Upper lobe of left lung (tissue), 4 donors: ENCODE results near the gene UTS2.

ENCODE experiments used
- CTCF ChIP-seq, 6 experiments: fragments of 450-650 bp in 4 of 6; fragments of 200-600 bp in 2 of 6; sonication (generic) in 2 of 6; IDR thresholded peaks; one replicate each; pipeline ENCODE4 v1.5.1; 2016 to 2019; ENCODE audit warnings: antibody characterized with exemption in 6 of 6
- EP300 ChIP-seq, 4 donors: sonication (generic); formaldehyde crosslinking; IDR thresholded peaks; one replicate each; pipeline ENCODE4 v1.5.1; 2017; ENCODE audit warnings: antibody characterized with exemption in 4 of 4, control low read depth in 2 of 4
- POLR2A ChIP-seq, 4 donors: fragments of 450-650 bp; IDR thresholded peaks; one replicate each; pipeline ENCODE4 v1.5.1; 2016 to 2017; ENCODE audit warnings: antibody characterized with exemption in 4 of 4, mild to moderate bottlenecking in 2 of 4
- POLR2AphosphoS5 ChIP-seq, 2 donors: sonication (generic); formaldehyde crosslinking; IDR thresholded peaks; one replicate each; pipeline ENCODE4 v1.5.1; 2017; ENCODE audit warnings: antibody characterized with exemption in 2 of 2

GRCh38 chr1:7873801-7874795 lies 21.2 kb upstream of the UTS2 start:
- TF ChIP-seq CTCF (IDR thresholded peaks at IDR 0.05) (no peak), POLR2A (IDR thresholded peaks at IDR 0.05) (no peak), EP300 (IDR thresholded peaks at IDR 0.05) (no peak), POLR2AphosphoS5 (IDR thresholded peaks at IDR 0.05) (no peak)
